Measurements from ENCODE around the gene LRP1B. TPM values are rescaled to one million over a fixed set of nuclear protein-coding genes. Genes with fewer than 3 reads are reported as not detected.

LRP1B gene
- total RNA-seq, 1 donor from 2014 or later: 8.8 TPM

DNA sequence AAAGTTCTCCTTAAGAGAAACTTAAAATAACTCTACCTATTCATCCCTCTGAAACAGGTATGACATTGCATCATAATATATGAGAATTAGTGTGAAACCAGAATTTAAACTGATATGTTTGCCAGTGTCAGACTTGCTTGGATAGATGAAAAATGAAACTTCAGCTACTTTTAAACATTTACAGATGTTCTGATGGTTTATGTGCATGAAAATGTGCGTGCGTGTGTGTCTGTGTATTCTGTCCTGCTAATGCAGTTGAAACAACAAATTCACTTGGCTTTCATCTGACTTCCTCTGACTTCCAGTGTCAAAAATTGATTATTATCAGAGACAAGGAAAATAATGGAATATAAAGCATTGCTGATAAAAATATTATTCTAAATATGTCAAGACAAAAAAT, 719.4 kb downstream of the LRP1B start:
- Histone ChIP-seq H3K4me3 (no peak overlapping the region), H3K9me3 (no peaks in the 10 kb centered on the region), H3K36me3 (no peaks in the 10 kb centered on the region), H3K4me1 (no peaks in the 10 kb centered on the region), H3K27ac (no peak overlapping the region), H3K27me3 (no peaks in the 10 kb centered on the region)
- intact Hi-C loops (cut with DNase I): no loop called here
- TF ChIP-seq POLR2A (IDR thresholded peaks at IDR 0.05) (no peak), POLR2AphosphoS5 (IDR thresholded peaks at IDR 0.05; ENCODE audit: insufficient read depth in 1 of 2, low read depth in 1 of 2) (no peak)
- TF ChIP-seq, protein P1, sequence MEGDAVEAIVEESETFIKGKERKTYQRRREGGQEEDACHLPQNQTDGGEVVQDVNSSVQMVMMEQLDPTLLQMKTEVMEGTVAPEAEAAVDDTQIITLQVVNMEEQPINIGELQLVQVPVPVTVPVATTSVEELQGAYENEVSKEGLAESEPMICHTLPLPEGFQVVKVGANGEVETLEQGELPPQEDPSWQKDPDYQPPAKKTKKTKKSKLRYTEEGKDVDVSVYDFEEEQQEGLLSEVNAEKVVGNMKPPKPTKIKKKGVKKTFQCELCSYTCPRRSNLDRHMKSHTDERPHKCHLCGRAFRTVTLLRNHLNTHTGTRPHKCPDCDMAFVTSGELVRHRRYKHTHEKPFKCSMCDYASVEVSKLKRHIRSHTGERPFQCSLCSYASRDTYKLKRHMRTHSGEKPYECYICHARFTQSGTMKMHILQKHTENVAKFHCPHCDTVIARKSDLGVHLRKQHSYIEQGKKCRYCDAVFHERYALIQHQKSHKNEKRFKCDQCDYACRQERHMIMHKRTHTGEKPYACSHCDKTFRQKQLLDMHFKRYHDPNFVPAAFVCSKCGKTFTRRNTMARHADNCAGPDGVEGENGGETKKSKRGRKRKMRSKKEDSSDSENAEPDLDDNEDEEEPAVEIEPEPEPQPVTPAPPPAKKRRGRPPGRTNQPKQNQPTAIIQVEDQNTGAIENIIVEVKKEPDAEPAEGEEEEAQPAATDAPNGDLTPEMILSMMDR (IDR thresholded peaks at IDR 0.05): no peak
- DNase-seq (ENCODE audit: extremely low spot score in 2 of 2): no peak

DNA sequence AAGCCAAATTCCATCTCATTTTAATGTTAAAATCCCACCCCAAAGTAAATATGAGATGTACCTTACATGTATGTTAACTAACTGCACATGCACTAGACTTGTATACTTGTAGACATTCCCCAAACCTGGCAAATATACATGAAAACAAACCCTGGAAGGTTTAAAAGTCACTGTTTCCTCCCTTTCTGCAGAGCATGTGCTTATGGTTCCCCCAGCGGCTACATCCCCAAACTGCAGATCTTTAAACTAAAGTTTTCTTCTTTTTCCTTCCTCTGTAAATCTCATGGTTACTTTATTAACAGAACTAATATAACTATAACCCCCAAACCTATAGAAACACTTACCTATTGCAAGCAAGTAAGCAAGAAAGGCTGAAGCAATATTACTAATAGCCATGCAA, 731.5 kb downstream of the LRP1B start:
- no peak for DNase-seq (ENCODE audit: extremely low spot score in 2 of 2)
- Histone ChIP-seq H3K4me3 (no peak overlapping the region), H3K27me3 (no peaks in the 10 kb centered on the region), H3K36me3 (no peaks in the 10 kb centered on the region), H3K27ac (no peak overlapping the region), H3K4me1 (no peaks in the 10 kb centered on the region), H3K9me3 (no peaks in the 10 kb centered on the region)
- no peak for TF ChIP-seq POLR2AphosphoS5 (IDR thresholded peaks at IDR 0.05; ENCODE audit: insufficient read depth in 1 of 2, low read depth in 1 of 2)
- TF ChIP-seq, protein P1 (IDR thresholded peaks at IDR 0.05): no peak
- no peak for TF ChIP-seq POLR2A (IDR thresholded peaks at IDR 0.05)
- intact Hi-C loops (cut with DNase I): no loop called here

DNA sequence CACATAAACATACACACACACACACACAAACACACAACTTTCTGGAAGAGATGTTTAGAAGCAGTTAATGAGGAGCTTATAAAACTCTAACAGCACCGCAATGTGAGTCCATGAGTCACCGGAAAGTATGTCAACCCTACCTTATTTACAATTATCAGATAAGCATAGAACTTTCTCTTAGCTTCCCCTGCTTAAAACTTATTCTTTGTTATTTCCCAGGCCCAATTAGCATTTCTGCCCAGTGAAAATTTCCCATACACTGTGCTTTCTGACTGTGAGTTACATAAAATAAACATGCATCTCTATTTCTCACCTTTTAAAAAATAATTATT, 737.6 kb downstream of the LRP1B start:
- no peak for DNase-seq (ENCODE audit: extremely low spot score in 2 of 2)
- intact Hi-C loops (cut with DNase I): no loop called here
- no peak for TF ChIP-seq POLR2A (IDR thresholded peaks at IDR 0.05)
- TF ChIP-seq, protein P1 (IDR thresholded peaks at IDR 0.05): no peak
- no peak for TF ChIP-seq POLR2AphosphoS5 (IDR thresholded peaks at IDR 0.05; ENCODE audit: insufficient read depth in 1 of 2, low read depth in 1 of 2)
- Histone ChIP-seq H3K4me3 (no peak overlapping the region), H3K4me1 (no peaks in the 10 kb centered on the region), H3K36me3 (no peaks in the 10 kb centered on the region), H3K27me3 (no peaks in the 10 kb centered on the region), H3K9me3 (no peaks in the 10 kb centered on the region), H3K27ac (no peak overlapping the region)

DNA sequence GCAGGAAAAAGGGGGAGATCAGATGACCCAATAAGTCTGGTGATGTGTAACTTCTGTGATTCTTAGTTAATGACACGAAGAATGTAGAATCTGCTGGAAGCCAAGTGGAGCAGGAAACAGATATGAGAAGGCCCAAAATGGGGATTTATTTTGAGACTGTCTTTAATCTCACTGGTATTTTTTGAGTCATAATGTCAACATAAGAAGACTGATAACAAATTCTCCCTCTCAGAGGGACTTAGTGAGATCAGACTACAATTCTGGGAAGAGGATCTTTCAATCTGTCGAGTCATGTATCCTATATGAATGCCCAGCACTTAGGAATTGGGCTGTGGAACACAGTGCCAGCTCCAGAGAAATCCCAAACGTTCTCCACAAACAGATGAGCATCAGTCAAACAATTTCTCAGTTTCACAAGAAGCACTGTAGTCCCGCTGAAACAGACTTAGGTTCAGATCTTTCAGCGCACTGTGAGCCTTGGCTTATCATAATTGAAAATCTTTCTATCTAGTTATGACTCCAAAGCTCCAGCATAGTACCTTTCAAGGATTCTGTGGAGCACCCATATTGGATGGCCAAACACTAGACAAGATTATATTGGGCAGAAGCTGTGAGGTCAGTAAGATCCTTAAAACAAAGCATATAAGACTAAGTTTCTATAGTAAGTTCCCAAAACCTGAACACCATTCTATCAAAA, 738.2 kb downstream of the LRP1B start:
- H3K36me3 ChIP-seq: no peaks in the 10 kb centered on the region
- no peak overlapping the region for H3K4me3 ChIP-seq
- intact Hi-C loops (cut with DNase I): no loop called here
- no peak overlapping the region for H3K27ac ChIP-seq
- H3K4me1 ChIP-seq: no peaks in the 10 kb centered on the region
- DNase-seq (ENCODE audit: extremely low spot score in 2 of 2): no peak
- TF ChIP-seq POLR2A (IDR thresholded peaks at IDR 0.05) (no peak), POLR2AphosphoS5 (IDR thresholded peaks at IDR 0.05; ENCODE audit: insufficient read depth in 1 of 2, low read depth in 1 of 2) (no peak)
- TF ChIP-seq, protein P1 (IDR thresholded peaks at IDR 0.05): no peak
- H3K27me3 ChIP-seq: no peaks in the 10 kb centered on the region
- H3K9me3 ChIP-seq: no peaks in the 10 kb centered on the region

DNA sequence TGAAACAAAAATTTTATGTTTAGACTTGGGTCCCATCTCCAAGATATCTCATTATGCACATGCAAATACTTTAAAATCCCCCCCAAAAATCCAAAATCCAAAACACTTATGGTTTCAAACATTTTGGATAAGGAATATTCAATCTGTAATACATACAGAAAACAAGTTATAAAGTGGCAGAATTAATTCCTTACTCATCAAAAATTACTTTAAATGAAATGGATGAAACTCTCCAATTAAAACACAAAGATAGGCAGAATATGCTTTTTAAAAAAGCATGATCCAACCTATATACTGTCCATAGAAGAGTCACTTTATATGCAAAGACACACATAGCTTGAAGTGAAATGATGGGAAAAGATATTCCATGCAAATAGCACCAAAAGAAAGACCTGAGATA, 744.6 kb downstream of the LRP1B start:
- TF ChIP-seq POLR2A (IDR thresholded peaks at IDR 0.05) (no peak), POLR2AphosphoS5 (IDR thresholded peaks at IDR 0.05; ENCODE audit: insufficient read depth in 1 of 2, low read depth in 1 of 2) (no peak)
- TF ChIP-seq, protein P1 (IDR thresholded peaks at IDR 0.05): no peak
- H3K27me3 ChIP-seq: no peaks in the 10 kb centered on the region
- intact Hi-C loops (cut with DNase I): no loop called here
- H3K4me1 ChIP-seq: no peaks in the 10 kb centered on the region
- no peak overlapping the region for H3K27ac ChIP-seq
- no peaks in the 10 kb centered on the region for H3K36me3 ChIP-seq
- no peak overlapping the region for H3K4me3 ChIP-seq
- H3K9me3 ChIP-seq: no peaks in the 10 kb centered on the region
- no peak for DNase-seq (ENCODE audit: extremely low spot score in 2 of 2)

All from vagina (tissue), 2 donors.